NCI-H2227 (cell line): Measurements from ENCODE around the gene LRRN2.

Experiments
- DNase-seq: peaks from one replicate; lab custom pipeline; 2025; ENCODE audit not compliant: unreplicated experiment; lab: John Stamatoyannopoulos, UW

LRRN2 gene

DNA sequence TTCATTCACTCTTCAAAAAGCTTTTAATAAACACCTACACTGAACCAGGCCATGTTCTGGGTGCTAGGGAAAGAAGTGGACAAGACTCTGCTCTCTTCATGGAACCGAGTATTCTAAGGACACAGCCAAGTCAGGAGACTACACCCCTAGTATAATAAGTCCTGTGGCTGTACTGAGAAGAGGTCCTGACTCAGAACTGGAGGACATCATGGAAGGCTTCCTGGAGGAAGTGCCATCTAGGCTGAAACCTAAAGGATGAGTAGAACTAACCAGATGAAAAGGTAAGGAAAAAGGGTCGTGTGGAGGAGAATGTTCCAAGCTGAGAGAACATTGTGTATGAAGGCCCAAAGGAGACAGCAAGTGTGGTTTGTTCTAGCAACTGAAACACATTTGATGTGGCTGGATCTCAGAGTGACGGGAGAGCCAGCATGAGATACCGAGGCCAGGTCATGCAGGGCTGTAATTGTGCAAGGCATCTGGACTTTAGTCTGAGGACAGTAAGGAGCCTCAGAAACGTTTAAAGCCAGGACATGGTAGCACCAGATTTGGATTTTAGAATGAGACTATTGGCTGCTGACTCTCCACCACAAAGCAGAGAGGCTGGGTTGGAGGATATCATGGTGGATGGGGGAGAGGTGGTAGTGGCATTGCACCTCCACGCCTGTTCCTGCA, 82.5 kb downstream of the LRRN2 start:
- DNase-seq: no peak

DNA sequence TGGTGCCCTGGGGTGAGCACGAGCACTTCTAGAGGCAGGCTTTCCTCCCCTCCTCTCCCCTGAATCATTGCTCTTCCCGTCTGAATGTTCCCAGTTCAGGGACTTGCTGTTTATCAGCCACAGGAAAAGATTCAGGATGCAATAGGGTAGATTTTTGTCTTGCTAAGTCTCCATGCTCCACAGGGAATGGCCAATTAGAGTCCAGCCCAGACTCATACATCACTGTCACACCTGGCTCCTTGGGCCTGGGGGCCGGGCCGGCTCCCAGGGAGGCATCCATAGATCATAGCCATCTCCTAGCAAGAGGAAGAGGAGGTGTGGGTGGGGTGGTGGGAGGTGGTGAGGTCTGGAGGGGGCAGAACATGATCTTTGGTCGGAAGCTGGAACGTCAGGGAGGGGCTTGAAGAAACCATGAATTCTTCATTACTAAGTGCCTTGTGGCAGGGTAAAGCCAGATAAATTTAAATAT, 83.4 kb downstream of the LRRN2 start:
- peak; percentile 71 for DNase-seq

DNA sequence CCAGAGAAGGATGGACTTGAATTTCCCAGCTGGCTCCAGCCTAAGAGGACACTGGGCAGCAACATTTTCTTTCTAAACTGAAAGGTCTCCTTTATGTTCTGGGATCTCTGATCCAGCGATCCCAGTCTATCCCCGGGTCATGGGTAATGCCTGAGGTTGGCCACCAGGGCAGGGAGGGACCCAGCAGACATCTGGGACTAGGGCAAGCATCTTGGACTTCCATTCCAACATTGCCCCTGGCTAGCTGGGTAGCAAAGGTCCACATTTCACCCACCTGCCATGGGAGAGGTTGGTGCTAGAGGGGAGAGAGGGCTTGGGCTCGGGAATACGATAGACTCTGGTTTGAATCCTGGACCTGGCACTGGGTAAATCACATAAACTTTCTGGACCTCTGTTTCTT, 84.6 kb downstream of the LRRN2 start:
- no peak for DNase-seq

GRCh38 chr1:204600203-204600602, 85.3 kb downstream of the LRRN2 start:
- no peak for DNase-seq

DNA sequence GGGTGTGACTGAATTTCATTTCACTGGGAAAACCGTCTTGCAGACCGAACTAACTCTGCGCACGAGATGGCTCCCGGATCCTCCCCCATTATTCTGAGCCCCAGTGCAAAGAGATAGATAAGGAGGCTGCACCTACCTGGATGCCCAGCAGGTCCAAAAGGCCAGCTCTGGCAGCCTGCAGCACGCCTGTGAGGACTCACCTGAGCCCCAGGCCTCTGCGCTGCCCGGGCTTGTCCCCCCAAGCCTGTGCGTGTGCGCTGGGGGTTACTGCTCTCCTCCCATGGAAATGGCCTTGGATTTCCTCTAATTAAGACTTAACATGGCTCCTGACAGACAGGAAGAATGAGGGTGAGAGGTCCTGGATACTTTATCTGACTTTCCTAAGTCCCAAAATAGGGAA, 85.9 kb downstream of the LRRN2 start:
- DNase-seq: no peak

DNA sequence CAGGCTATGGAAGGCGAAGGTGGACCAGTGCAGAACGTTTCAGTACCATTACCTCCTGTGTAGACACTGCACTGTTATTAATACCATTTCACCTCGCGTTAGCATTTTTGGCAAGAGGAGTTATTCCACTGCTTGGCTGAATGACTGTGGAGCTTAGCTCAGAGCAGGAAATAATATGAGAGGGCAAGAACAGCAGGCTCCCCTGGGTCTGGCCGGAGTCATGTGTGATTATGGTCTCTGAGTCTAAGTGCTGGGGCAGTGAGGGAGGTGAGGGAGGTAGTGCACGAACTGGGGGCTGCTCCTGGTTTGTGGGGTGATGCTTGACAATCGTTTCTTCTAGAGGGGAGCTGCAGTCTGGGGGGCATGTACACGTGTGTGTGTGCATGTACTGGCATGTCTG, 86.4 kb downstream of the LRRN2 start:
- DNase-seq: no peak

GRCh38 chr1:204598319-204598969, 87.1 kb downstream of the LRRN2 start:
- no peak for DNase-seq

- DNase-seq: no peak
These were observed 93.1 kb downstream of the LRRN2 start for GRCh38 chr1:204592246-204592948.

GRCh38 chr1:204591473-204592090, 94.0 kb downstream of the LRRN2 start:
- DNase-seq: no peak

- DNase-seq: no peak
These were observed 96.0 kb downstream of the LRRN2 start for GRCh38 chr1:204589409-204590038.

- no peak for DNase-seq
These were observed 96.7 kb downstream of the LRRN2 start for GRCh38 chr1:204588826-204589225.

DNA sequence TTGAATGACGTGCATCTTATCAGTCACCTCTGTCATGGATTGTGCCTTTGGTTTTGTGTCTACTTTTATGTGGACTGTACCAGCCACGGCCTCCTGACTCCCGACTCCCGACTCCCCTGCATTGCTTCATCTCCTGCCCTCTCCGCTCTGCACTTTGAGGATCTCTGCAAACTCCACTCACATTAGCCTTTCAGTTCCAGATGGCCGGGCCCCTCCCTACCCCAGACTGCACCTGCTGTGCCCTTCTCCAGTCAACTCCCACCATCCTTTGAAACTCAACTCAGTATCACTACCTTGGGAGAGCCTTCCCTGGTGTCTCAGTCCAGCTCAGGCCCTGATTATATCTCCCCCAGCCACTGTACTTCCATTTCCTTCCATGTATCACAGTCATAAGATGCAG, 97.9 kb downstream of the LRRN2 start:
- DNase-seq: no peak

- DNase-seq: no peak
These were observed 100.7 kb downstream of the LRRN2 start for GRCh38 chr1:204584699-204585372.

- DNase-seq: no peak
These were observed 101.5 kb downstream of the LRRN2 start for GRCh38 chr1:204583909-204584632.

DNA sequence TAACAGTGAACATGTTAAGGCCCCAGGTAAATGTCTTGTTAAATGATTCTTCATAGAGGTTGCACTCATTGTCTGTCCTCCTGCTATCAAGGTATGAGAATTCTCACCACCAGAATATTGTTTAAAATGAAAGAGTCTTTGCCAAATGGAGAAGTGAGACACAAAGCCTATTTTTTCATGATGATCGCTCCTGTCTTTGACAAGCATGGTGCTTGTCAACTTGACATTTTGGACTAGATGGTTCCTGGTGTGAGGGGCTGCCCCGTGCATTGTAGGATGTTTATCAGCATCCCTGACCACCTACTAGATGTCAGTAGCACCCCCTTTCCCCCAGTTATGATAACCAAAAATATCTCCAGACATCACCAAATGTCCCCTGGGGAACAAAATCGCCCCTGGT, 103.8 kb downstream of the LRRN2 start:
- no peak for DNase-seq

GRCh38 chr1:204580862-204581261, 104.7 kb downstream of the LRRN2 start:
- DNase-seq: no peak

- no peak for DNase-seq
These were observed 105.9 kb downstream of the LRRN2 start for GRCh38 chr1:204579681-204580080.

- DNase-seq: peak; percentile 32
These were observed 106.5 kb downstream of the LRRN2 start for GRCh38 chr1:204578867-204579664.

GRCh38 chr1:204577794-204578478, 107.6 kb downstream of the LRRN2 start:
- no peak for DNase-seq
